KG1 (cell line): ENCODE measurements around the gene NLRC3.
"Not testable (repeated sequence)": the region's sequence is repeated elsewhere in the genome, so short reads cannot be mapped to it uniquely, and the experiment has no call there.

Experiments
- DNase-seq: peaks from one replicate; lab custom pipeline; 2025; lab: John Stamatoyannopoulos, UW

Gene NLRC3

DNA sequence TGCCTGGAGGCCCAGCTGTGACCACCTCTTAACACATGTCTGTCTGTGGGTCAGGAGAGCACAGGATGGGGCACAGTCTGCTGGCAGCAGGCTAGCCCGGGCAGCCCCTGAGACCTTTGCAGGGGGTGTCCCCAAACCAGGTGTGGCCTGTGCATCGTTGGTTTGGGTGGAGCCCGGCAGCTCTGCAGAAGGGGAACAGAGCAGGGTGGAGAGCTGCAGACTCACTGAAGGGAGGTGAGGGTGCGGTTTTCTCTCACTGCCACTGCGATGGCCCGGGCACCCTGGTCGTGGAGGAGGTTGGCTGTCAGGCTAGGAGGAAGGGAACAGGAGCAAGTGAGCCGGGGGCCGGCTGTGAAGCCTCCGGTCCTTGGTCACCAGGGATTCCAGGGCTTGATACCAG lies 28.8 kb downstream of the NLRC3 start:
- no peak for DNase-seq

DNA sequence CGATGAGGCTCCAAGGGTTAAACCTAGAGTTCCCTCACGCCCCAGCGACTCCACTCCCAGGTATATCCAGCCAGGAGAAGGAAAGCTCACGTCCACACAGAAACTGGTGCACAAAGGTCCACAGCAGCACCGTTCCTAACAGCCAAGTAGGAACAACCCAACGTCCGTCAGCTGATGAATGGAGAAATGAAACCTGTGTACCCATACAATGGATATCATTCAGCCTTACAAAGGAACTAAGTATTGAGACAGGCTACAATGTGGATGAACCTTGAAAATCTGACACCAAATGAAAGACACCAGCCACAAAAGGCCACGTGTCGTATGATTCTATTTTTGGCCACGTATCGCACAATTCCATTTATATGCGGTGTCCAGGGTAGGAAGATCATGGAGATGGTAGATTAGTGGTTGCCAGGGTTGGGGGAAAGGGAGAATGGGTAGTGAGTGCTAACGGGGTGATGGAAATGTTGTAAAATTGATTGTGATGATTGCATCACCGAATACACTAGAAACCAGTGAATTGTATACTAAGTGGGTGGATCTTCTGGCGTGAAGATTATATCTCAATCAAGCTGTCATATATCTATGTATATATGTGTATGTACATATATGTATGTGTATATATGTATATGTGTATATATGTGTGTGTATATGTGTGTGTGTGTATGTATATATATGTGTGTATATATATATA lies 30.1 kb downstream of the NLRC3 start:
- DNase-seq, result no peak

DNA sequence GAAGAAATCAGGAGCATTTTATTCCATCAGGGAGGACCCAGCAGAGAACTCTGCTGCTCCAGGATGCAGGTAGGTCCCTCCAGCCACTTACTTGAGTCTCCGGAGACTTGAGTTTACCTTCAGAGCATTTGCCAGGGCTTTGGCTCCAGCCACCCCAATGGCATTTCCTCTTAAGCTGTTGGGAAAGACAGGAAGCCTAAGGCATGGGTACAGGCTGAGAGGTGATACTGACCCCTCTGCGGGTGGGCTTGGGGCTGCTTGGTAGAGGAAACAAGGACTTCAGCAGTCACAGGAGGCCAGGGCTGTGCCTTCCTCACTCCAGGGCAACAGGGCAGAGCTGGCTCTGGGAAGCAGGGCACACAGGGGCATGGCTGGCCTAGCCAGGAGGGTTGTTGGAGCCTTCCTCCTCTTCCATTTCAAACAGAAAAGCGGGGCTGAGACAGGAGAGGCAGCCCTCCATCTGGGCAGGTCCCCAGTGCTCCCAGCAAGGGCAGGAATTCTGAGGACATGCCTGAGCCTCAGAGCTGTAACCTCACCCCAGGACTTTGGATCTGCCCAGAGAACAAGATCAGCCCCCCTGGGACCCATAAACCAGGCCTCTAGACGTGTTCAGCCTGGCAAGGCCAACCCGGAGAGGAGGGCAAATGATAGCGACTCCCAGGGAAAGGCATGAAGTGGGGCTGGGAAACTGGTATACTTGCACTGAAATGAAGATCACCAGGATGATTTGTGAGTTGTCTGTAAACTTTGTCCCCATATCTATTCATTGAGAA lies 34.4 kb downstream of the NLRC3 start:
- DNase-seq, result no peak

DNA sequence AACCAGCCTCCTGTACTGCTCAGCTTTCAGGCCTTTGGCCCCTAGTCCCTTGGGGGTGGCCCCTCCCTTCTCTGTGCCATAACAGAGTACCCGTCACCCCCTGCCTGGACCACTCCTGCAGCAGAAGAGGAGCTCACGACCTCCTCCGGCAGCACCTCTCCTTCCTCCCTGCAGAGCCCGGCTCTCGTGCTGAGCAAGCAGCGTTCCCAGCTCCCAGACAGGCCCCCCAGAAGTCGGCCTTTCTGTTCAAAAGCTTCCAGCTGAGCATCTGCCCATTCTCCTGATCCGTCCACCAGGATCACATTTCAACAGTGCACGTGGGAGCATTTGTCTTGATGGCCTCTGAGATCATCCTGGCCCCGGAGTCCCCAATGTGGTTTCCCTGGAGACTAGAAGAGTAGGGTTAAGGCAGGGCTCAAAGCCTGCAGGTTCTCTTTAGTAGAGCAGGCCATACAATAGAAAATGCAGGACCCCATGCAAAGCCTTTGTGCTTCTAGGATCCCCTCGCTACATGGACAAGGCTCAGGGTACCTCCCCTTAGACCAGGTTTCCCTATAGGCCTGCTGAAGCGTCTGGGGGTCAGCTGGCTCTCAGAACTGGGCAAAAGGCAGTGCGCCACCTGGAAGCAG lies 35.6 kb downstream of the NLRC3 start:
- DNase-seq, result no peak

DNA sequence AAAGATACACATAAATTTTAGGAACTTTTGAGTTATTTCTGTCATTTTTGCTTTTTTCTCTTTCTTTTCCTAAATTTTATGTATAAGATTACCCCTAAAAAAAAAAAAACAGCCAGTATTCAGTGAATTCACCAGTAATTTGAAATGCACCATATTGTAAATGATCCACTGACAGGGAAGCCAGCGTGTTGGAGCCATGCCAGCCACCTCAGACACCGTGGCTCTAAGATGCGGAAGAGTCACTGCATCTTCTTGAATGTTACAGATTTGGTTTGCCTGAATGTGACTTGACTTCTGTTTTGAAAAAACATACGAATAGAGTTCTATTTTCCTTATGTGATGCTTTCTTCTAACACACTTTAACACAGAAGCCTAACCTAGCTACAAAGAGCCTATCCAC lies 39.0 kb downstream of the NLRC3 start:
- no peak for DNase-seq

DNA sequence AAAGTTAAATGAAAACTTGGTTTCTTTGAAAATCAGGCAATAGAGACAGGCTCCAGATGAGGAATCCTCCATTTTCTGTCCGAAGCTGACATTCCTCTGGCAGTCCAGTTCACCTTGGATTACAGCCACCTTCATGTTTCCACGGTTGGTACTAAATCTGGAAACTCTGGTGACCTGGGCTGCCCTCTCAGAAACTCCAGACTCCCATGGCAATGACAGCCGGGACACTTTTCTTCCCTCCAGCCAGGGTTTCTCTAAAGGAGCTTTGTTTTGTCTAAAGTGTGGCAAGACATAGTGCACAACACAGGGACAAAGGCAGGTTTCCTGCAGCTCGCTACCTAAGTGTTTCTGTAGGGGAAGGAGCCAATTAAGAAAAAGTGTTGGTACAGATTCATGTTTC lies 40.4 kb downstream of the NLRC3 start:
- no peak for DNase-seq

DNA sequence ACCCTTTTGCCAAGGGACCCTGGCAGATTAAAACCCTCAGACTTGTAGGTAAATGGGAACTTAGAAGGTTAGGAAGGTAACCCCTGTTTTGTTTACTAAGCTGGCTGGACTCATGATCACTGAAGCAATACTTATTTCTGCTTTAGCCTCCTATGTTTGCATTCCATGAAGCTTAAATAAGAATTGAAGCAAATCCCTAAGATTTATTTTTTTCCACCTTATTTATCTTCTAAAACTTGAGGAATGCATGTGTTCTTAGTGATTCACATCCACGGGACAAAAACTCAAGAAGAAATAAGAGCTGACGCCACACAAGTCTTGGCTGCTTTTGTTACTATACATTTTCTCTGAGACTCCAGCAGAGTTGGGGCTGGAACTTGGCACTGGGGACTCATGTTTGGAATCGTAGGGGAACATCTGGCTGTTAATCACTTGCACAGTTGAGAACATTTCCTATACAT lies 40.9 kb downstream of the NLRC3 start:
- DNase-seq, result no peak

DNA sequence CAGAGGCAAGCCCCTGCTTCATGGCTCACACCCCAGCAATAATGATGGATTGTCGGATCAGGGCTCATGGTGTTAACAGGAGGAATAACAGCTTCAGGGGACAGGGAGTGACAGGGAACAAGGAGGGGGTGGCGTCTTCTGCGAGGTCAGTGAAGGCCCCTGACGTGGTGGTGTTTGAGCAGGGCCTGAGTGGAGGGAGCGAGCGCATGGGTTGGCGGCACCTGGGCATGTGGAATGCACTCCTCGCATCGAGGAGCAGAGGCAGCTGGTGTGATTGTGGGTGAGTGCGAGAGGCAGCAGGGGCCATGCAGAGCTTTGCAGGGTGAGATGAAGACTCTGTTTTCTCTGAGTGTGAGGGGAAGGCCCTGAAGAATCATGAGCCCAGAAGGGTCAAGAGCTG lies 43.1 kb downstream of the NLRC3 start:
- DNase-seq, result no peak

DNA sequence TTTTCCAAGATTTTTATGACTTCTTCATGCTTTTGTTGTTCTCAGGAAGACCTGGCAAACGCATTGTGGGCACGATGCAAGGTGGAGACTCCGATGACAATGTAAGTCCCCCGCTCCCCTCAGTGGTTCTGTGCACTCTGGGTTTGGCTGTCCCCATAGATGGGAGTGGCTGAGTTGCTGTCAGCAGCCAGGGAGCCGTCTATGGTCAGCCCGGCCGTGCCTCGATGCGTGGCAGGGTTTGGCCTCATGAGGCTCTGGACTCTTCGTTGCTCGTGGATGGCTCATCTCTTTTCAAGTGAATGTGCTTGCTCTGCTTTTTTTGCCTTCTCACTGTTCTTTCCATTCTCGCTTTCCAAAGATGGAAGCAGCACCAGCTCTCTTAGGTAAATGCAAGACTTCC lies 44.5 kb downstream of the NLRC3 start:
- no peak for DNase-seq

DNA sequence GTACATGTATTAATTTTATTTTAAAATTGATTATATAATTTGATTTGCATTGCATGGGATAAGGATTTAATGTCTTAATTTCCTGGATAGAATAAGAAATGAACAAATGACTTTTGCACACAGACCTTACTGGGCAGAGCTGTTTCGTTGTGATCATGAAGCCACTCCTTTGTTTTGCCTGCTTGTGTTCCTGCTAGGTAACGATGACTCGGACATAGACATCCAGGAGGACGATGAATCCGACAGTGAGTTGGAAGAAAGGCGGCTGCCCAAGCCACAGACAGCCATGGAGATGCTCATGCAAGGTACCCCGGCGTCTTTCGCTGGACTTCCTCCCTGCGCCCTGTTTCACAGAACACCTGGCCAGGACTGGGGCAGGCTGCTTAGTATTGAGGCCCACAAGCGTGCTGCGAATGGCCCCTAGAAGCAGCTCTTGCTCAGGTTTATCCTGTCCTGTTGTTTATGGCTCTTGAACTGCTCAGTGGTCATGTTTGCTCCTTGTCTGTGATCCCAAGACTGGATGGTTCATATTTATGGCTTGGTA lies 46.8 kb downstream of the NLRC3 start:
- no peak for DNase-seq

DNA sequence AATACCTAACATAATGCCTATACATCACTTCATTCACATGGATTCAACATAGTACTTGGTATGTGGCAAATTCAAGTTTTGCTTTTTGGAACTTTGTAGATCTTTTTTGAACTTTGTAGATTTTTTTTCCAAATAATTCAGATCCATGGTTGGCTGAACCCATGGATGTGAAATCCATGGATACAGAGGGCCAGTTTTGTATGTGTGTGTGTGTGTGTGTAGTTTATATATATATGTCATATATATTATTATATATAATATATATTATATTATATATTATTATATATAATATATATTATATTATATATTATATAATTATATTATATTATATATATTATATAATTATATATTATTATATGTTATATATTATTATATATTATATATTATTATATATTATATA lies 48.0 kb downstream of the NLRC3 start:
- no peak for DNase-seq

DNA sequence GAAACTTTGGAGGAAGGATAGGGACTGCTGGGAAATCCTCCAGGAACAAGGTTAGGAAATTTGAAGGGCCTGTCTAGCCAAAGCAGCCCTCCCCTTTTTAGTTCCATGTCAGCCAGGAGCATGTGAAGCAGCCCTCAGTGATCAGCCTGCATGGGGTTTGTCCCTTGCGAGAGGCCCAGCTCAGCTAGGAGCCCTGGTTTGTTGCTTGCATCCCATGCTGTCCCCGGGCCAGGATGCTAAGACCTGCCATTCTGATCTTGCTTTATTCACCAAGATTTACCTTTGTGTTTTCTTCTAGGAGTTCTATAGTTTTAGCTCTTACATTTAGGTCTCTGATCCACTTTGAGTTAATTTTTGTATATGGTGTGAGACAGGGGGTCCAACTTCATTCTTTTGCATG lies 48.8 kb downstream of the NLRC3 start:
- no peak for DNase-seq

DNA sequence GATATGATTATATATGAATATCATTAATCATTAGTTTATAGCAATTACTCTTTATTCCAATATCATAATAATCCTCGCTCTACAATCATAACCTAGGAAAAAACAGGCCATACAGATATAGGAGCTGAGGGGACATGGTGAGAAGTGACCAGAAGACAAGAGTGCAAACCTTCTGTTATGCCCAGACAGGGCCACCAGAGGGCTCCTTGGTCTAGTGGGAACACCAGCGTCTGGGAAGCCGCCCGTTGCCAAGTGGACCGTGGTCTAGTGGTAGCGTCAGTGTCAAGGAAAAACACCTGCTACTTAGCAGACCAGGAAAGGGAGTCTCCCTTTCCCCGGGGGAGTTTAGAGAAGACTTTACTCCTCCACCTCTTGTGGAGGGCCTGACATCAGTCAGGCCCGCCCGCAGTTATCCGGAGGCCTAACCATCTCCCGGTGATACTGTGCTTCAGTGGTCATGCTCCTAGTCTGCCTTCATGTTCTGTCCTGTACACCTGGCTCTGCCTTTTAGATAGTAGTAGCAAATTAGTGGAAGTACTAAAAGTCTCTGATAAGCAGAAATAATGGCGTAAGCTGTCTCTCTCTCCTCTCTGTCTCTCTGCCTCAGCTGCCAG lies 49.9 kb downstream of the NLRC3 start:
- DNase-seq, result not testable (repeated sequence)

DNA sequence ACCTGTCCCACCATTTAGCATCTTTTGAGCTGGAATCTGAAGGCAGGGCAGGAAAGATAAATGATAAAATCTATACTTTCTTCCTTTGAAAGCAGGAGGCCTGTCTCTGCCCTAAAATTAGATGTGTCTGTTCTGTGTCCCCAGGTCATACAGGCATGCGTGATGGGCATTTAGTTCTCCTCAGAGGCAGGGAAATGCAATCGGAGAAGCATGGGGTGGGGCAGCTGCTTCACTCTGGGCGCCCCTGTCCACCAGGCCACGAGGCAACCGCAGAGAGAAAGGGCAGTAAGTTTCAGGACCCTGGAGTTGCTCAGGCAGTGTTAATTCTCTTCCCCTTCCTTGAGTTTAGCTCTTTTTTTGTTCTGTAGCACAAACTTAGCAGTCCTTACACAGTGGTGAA lies 51.3 kb downstream of the NLRC3 start:
- no peak for DNase-seq

DNA sequence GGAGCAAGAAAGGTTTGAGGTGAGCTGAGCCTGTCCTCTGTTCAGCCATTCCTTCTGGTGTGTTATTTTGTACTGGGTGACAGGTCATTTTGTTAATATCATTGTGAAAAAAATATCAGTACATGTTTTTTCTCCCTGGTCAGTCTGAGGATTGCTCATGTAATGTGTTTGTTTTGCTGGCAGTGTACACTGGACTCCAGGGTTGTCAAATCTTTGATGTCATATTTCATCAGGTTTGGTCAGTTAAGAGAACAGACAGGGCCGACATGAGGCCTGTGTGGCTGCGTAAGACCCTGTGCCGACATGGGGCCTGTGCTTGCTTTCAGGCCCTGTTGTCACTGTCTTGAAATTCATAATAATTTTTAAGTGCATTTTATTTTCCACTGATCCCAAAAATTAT lies 53.9 kb downstream of the NLRC3 start:
- no peak for DNase-seq

DNA sequence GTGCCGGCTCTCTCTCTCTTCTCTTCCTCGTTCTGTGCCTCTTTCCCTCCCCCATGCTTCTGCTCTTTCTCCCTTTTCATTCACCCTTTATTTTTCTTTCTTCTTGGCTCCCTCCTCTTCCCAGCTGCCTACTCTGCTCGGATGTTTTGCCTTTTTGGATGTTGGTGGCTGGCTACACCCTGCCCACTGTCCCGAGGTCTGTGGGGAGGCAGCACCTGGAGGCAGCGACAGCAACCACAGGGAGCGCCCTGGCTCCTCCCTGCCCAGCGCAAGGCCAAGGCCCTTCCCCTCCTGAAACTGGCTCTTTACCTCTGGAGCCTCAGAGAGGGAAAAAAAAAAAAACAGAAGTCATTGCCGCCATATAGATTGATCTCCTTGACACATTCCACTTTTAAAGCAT lies 56.4 kb downstream of the NLRC3 start:
- DNase-seq, result no peak

DNA sequence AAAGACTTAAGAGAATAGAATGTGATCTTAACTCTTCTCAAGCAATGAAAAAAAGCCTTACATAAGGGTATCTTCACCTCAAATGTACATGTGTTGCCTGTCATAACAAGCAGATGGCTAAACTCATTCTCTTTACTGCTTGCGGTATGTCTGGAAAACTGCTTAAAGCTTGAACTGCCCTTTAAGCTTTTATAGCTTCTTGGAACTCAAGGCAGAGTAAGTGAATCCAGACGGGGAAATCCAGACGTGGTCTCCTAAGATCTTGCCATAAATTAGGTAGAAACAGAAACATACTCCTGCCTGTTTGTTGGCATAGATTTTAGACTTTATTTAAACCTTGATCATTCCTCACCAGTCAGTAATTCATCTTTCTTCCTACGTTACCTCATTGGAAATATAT lies 56.8 kb downstream of the NLRC3 start:
- DNase-seq, result no peak

DNA sequence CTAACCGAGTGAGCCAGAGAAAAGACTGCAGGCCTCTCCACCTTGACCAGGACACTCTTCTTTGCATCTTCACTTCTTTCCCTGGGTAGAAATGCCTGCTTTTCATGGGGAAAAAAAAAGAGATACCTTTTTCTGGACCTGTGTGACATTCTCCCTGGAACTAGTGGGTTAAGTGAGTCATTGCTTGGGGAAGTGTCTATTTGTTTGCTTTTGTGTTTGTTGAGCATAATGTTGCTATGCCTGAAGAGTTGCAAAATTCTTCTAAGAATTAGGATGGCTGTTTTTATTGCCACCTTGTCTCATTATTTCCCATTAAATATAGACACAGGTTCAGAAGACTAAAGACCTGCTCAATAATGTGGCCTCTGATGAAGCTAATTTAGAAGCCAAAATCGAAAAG lies 57.6 kb downstream of the NLRC3 start:
- no peak for DNase-seq

DNA sequence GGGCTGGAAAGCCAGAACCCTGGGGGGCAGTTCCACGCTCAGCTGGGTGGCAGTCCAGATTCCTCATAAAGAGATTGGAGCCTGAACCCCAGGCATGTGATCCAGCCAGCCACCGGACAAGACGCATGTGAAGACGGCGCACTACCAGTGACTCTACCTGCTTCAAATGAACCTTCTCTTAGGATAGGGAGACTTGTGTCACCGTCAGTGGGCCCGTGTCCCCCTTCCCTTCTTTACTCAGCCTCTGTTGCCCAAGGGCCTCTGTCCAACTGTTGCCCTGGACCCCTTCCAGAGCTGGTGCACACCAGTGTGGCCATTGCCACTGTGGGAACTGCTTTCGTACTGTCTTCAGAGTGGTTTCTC lies 58.2 kb downstream of the NLRC3 start:
- no peak for DNase-seq

DNA sequence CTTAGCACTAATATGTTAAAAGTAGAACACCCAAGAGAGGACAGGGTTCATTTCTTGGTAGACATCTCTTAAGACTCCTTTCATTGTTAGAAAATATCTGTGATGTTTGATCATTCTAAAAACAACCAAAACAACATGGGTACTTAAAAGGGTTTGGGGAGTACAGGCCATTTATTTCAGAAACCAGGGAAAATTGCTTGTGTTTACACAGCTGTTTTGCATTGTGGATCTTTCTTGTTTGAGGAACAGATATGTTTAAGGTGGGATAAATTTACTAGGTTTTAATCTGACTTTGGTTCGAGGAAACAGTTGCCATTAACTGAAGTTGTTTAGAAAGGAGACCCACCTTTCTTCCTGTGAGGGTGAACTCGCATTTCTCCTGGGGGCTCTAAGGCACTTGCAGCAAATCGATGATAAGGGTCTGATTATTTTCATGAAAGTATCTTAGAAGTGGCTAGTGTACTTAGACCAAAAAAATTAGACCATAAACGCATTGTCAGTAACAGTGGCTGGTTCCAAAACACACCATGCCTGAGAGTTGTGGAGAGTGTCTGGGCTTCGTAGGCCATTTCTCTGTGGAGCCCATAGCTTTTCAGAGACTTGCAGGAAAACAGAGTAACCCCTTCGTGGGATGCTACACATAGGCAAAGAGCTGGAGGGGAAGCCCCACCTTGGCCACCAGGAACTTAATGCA lies 58.8 kb downstream of the NLRC3 start:
- no peak for DNase-seq

DNA sequence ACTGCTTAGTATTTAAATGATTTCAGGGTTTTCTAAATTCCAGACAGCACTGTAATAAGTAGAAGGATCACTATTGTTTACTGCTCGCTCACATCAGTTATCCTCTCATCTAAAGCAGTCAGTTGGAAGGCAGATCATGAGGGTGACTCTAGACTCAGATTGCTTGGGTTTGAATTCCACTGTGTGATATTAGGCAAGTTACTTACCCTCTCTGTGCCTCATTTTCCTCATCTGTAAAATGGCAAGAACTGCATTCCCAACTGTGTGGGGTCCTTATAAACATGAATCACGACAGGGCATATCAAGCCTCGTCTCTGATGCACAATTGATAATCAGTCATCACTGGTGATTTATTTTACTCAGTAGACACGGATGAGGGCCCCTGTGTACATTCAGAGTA lies 61.3 kb downstream of the NLRC3 start:
- no peak for DNase-seq

DNA sequence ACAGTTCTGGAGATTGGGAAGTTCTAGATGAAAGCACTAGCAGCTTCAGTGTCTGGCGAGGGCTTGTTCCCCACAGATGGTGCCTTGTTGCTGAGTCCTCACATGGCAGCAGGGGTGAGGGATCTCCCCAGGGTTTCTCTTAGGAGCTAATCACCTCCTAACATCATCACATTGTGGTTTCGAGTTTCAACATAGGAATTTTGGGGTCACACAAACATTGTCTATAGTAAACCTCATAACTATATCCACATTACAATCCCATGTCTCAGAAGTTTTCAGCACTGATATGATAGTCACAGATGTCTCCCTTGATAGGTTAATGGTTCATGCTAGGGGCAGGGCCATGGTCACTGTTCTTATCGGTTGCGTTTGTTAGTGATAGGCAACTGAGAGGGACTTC lies 62.6 kb downstream of the NLRC3 start:
- DNase-seq, result no peak
